HG02623 (cell line): Measurements from ENCODE around the gene ANKRD11.
"Not testable (repeated sequence)": the region's sequence is repeated elsewhere in the genome, so short reads cannot be mapped to it uniquely, and the experiment has no call there.

ENCODE experiments used
- ATAC-seq: cut with Tn5 transposase; IDR thresholded peaks from one replicate; pipeline ENCODE4 v1.9.1; 2021; ENCODE audit warnings: moderate library complexity; ENCODE audit not compliant: unreplicated experiment

The ANKRD11 gene

GRCh38 chr16:89482150-89482816, 8.1 kb downstream of the ANKRD11 start:
- ATAC-seq = no peak

GRCh38 chr16:89481356-89481955, 8.9 kb downstream of the ANKRD11 start:
- no peak for ATAC-seq

- ATAC-seq = no peak
Measured at GRCh38 chr16:89478576-89479221, 11.7 kb downstream of the ANKRD11 start.

GRCh38 chr16:89476811-89477261, 13.5 kb downstream of the ANKRD11 start:
- ATAC-seq = no peak

GRCh38 chr16:89476379-89476778, 14.0 kb downstream of the ANKRD11 start:
- ATAC-seq = no peak

GRCh38 chr16:89475144-89475543, 15.2 kb downstream of the ANKRD11 start:
- ATAC-seq = no peak

- ATAC-seq = no peak
Measured at GRCh38 chr16:89473791-89474414, 16.5 kb downstream of the ANKRD11 start.

GRCh38 chr16:89473136-89473712, 17.1 kb downstream of the ANKRD11 start:
- ATAC-seq = no peak

- ATAC-seq = no peak
Measured at GRCh38 chr16:89472711-89473075, 17.7 kb downstream of the ANKRD11 start.

GRCh38 chr16:89467382-89467781, 23.0 kb downstream of the ANKRD11 start:
- ATAC-seq = no peak

- ATAC-seq = no peak
Measured at GRCh38 chr16:89466920-89467319, 23.4 kb downstream of the ANKRD11 start.

- not testable (repeated sequence) for ATAC-seq
Measured at GRCh38 chr16:89463312-89463711, 27.0 kb downstream of the ANKRD11 start.

GRCh38 chr16:89462639-89463038, 27.7 kb downstream of the ANKRD11 start:
- ATAC-seq = not testable (repeated sequence)

GRCh38 chr16:89461890-89462289, 28.5 kb downstream of the ANKRD11 start:
- ATAC-seq = not testable (repeated sequence)

GRCh38 chr16:89460556-89460955, 29.8 kb downstream of the ANKRD11 start:
- ATAC-seq = no peak

GRCh38 chr16:89458967-89459366, 31.4 kb downstream of the ANKRD11 start:
- no peak for ATAC-seq

- no peak for ATAC-seq
Measured at GRCh38 chr16:89458551-89458950, 31.8 kb downstream of the ANKRD11 start.

- ATAC-seq = no peak
Measured at GRCh38 chr16:89456419-89456959, 33.9 kb downstream of the ANKRD11 start.

- ATAC-seq = no peak
Measured at GRCh38 chr16:89455692-89456091, 34.7 kb downstream of the ANKRD11 start.

GRCh38 chr16:89455178-89455577, 35.2 kb downstream of the ANKRD11 start:
- no peak for ATAC-seq
